ENCODE measurements around the gene BIRC7.
A peak's percentile ranks its signal among the peaks of the same experiment; 100 is the strongest.

BIRC7 gene

GRCh38 chr20:63257629-63258028 lies 21.9 kb downstream of the BIRC7 start:
- no peak for TF ChIP-seq CTCF (IDR thresholded peaks at IDR 0.05; ENCODE audit: low read length, missing control alignments)
- DNase-seq (ENCODE audit: low read depth), result no peak
- H3K4me3 ChIP-seq (replicated peaks; ENCODE audit: low read depth, low read length), result no peak overlapping the region

GRCh38 chr20:63258781-63259180 lies 23.1 kb downstream of the BIRC7 start:
- no peak for TF ChIP-seq CTCF (IDR thresholded peaks at IDR 0.05; ENCODE audit: low read length, missing control alignments)
- no peak overlapping the region for H3K4me3 ChIP-seq (replicated peaks; ENCODE audit: low read depth, low read length)
- peak; percentile 13 for DNase-seq (ENCODE audit: low read depth)

DNA sequence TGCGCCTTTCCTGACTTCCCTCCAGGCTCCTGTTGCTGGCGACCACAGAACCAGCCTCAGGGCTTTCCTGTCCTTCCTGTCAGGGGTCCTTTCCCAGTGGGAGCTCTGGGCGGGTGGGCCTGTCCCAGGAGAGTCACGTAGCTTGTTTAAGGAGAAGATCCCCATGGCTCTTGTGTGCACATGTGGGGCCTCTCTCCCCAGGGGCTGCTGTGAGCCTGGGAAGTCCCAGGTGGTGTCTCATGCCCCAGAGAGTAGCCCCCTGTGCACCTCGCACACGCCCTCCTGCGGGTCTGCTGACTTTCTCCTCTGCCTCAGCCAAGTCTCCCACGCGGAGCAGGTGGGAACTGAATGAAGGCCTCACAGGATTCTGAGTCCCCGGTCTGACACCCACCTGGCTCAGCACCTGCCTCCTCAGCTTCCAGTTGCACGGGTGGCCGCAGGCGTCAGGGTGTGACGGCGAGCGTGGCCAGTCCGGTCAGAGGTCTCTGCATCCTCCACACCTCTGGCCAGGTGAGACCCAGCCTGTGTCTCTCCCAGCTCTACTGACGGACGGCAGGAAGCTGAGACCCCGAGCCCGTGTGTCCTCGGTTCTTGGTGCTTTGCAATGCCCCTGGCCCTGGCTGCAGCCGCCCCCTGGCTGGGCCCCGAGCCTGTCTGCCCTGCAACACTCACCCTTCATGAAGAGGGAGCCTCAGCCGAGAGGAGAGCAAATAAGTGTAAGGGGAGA lies 24.2 kb downstream of the BIRC7 start:
- no peak for DNase-seq (ENCODE audit: low read depth)
- H3K4me3 ChIP-seq (replicated peaks; ENCODE audit: low read depth, low read length), result no peak overlapping the region
- no peak for TF ChIP-seq CTCF (IDR thresholded peaks at IDR 0.05; ENCODE audit: low read length, missing control alignments)

DNA sequence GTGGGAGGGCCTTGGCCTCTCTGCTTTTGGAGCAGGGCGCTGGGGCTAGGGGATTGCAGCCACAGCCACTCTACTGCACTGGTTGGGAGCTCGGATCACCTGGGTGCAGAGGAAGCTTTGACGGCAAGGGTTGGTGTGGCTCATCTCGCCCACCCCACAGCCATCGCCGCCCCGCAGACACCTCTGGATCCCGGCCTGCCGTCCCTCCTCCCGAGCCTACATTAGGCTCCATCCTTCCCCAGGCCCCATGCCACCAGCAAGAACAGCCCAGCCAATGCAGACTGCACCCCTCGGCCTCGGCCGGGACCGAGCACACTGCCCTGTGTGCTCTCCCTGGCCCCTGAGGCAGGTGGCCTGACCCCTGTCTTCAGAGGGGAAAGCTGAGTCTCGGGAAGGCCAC lies 24.8 kb downstream of the BIRC7 start:
- DNase-seq (ENCODE audit: low read depth), result no peak
- no peak for TF ChIP-seq CTCF (IDR thresholded peaks at IDR 0.05; ENCODE audit: low read length, missing control alignments)
- H3K4me3 ChIP-seq (replicated peaks; ENCODE audit: low read depth, low read length), result no peak overlapping the region

GRCh38 chr20:63261060-63261794 lies 25.5 kb downstream of the BIRC7 start:
- no peak for TF ChIP-seq CTCF (IDR thresholded peaks at IDR 0.05; ENCODE audit: low read length, missing control alignments)
- DNase-seq (ENCODE audit: low read depth), result no peak
- no peak overlapping the region for H3K4me3 ChIP-seq (replicated peaks; ENCODE audit: low read depth, low read length)

- DNase-seq (ENCODE audit: low read depth), result no peak
- no peak for TF ChIP-seq CTCF (IDR thresholded peaks at IDR 0.05; ENCODE audit: low read length, missing control alignments)
- no peak overlapping the region for H3K4me3 ChIP-seq (replicated peaks; ENCODE audit: low read depth, low read length)
Observed at GRCh38 chr20:63261795-63262528, 26.3 kb downstream of the BIRC7 start.
